Right lobe of liver (tissue), 4 donors: ENCODE results near the gene PLEKHM2.
A peak's percentile ranks its signal among the peaks of the same experiment; 100 is the strongest.

Source experiments
- CTCF ChIP-seq, 4 donors: fragments of 200-600 bp in 3 of 4; fragments of 450-650 bp in 1 of 4; IDR thresholded peaks; one replicate each; pipeline versions ENCODE4 v1.5.1 to v1.8.0; 2016 to 2022; ENCODE audit warnings: antibody characterized with exemption in 4 of 4, mild to moderate bottlenecking in 2 of 4
- POLR2A ChIP-seq: fragments of 450-650 bp; IDR thresholded peaks from one replicate; pipeline ENCODE4 v1.6.1; 2017; ENCODE audit warnings: antibody characterized with exemption, mild to moderate bottlenecking
- donor health status: DM: no; HTN: no; CAD: no.
- donor health status: DM: no; HTN: no; CAD: no.
- donor health status: DM: no; HTN: yes; CAD: no.

GRCh38 chr1:15736038-15736891 lies 52.1 kb downstream of the PLEKHM2 start, which contains the start of gene SLC25A34:
- TF ChIP-seq CTCF (IDR thresholded peaks at IDR 0.05) = no peak
- TF ChIP-seq POLR2A = peak; percentile 77
